ENCODE results near the gene TP53BP1.

Gene TP53BP1

GRCh38 chr15:43440721-43441281, 52.2 kb downstream of the TP53BP1 start:
- Mint-ChIP-seq H3K27me3 (no peaks in the 10 kb centered on the region), H3K4me1 (peaks cover 2 to 7% of the 10 kb centered on the region in 2 donors), H3K27ac (peak overlapping the region; percentile 42), H3K36me3 (peaks cover 10 to 32% of the 10 kb centered on the region in 2 donors), H3K9me3 (no peaks in the 10 kb centered on the region), H3K4me3 (no peak overlapping the region)
- no peak for DNase-seq
- ATAC-seq (replicated peaks), result peak; percentile 55 to 69

GRCh38 chr15:43439268-43439667, 53.7 kb downstream of the TP53BP1 start:
- H3K4me3 Mint-ChIP-seq, result no peak overlapping the region
- DNase-seq, result no peak
- H3K9me3 Mint-ChIP-seq, result no peaks in the 10 kb centered on the region
- no peak for ATAC-seq (replicated peaks)
- peaks cover 2 to 7% of the 10 kb centered on the region in 2 donors for H3K4me1 Mint-ChIP-seq
- H3K27me3 Mint-ChIP-seq, result no peaks in the 10 kb centered on the region
- peaks cover 5 to 21% of the 10 kb centered on the region in 2 donors for H3K36me3 Mint-ChIP-seq
- no peak overlapping the region for H3K27ac Mint-ChIP-seq

GRCh38 chr15:43436395-43436794, 56.6 kb downstream of the TP53BP1 start:
- Mint-ChIP-seq H3K27me3 (no peaks in the 10 kb centered on the region), H3K4me3 (no peak overlapping the region), H3K27ac (peak overlapping the region; percentile 5), H3K9me3 (no peaks in the 10 kb centered on the region), H3K4me1 (peaks cover 2 to 7% of the 10 kb centered on the region in 2 donors), H3K36me3 (peaks cover 15 to 40% of the 10 kb centered on the region in 2 donors)
- ATAC-seq (replicated peaks) (no peak), DNase-seq (no peak)

- H3K27me3 Mint-ChIP-seq, result no peaks in the 10 kb centered on the region
- no peak overlapping the region for H3K27ac Mint-ChIP-seq
- DNase-seq, result no peak
- H3K4me3 Mint-ChIP-seq, result no peak overlapping the region
- H3K4me1 Mint-ChIP-seq, result peaks cover 0 to 6% of the 10 kb centered on the region in 2 donors
- H3K9me3 Mint-ChIP-seq, result no peaks in the 10 kb centered on the region
- H3K36me3 Mint-ChIP-seq, result peaks cover 18 to 33% of the 10 kb centered on the region in 2 donors
- ATAC-seq (replicated peaks), result no peak
Observed at GRCh38 chr15:43434446-43434845, 58.5 kb downstream of the TP53BP1 start.

- no peaks in the 10 kb centered on the region for H3K27me3 Mint-ChIP-seq
- no peak overlapping the region for H3K27ac Mint-ChIP-seq
- no peak overlapping the region for H3K4me3 Mint-ChIP-seq
- no peak for ATAC-seq (replicated peaks)
- peaks cover 0 to 6% of the 10 kb centered on the region in 2 donors for H3K4me1 Mint-ChIP-seq
- no peaks in the 10 kb centered on the region for H3K9me3 Mint-ChIP-seq
- no peak for DNase-seq
- peaks cover 18 to 28% of the 10 kb centered on the region in 2 donors for H3K36me3 Mint-ChIP-seq
Observed at GRCh38 chr15:43433661-43434303, 59.2 kb downstream of the TP53BP1 start.

- Mint-ChIP-seq H3K9me3 (no peaks in the 10 kb centered on the region), H3K27me3 (no peaks in the 10 kb centered on the region), H3K4me3 (no peak overlapping the region), H3K4me1 (peaks cover 0 to 6% of the 10 kb centered on the region in 2 donors), H3K36me3 (peaks cover 18 to 28% of the 10 kb centered on the region in 2 donors), H3K27ac (no peak overlapping the region)
- ATAC-seq (replicated peaks), result no peak
- no peak for DNase-seq
Observed at GRCh38 chr15:43433165-43433564, 59.8 kb downstream of the TP53BP1 start.

GRCh38 chr15:43429687-43430086, 63.3 kb downstream of the TP53BP1 start:
- no peak for DNase-seq
- no peaks in the 10 kb centered on the region for H3K27me3 Mint-ChIP-seq
- no peaks in the 10 kb centered on the region for H3K9me3 Mint-ChIP-seq
- ATAC-seq (replicated peaks), result no peak
- no peak overlapping the region for H3K27ac Mint-ChIP-seq
- no peak overlapping the region for H3K4me3 Mint-ChIP-seq
- H3K4me1 Mint-ChIP-seq, result peaks cover 0 to 6% of the 10 kb centered on the region in 2 donors
- H3K36me3 Mint-ChIP-seq, result peaks cover 25 to 32% of the 10 kb centered on the region in 2 donors

- no peaks in the 10 kb centered on the region for H3K27me3 Mint-ChIP-seq
- H3K36me3 Mint-ChIP-seq, result peaks cover 41 to 46% of the 10 kb centered on the region in 2 donors
- H3K27ac Mint-ChIP-seq, result no peak overlapping the region
- no peak for DNase-seq
- no peak overlapping the region for H3K4me3 Mint-ChIP-seq
- no peaks in the 10 kb centered on the region for H3K9me3 Mint-ChIP-seq
- ATAC-seq (replicated peaks), result no peak
- peaks cover 3 to 14% of the 10 kb centered on the region in 2 donors for H3K4me1 Mint-ChIP-seq
Observed at GRCh38 chr15:43423793-43424192, 69.2 kb downstream of the TP53BP1 start.

- no peaks in the 10 kb centered on the region for H3K27me3 Mint-ChIP-seq
- ATAC-seq (replicated peaks) (no peak), DNase-seq (no peak)
- no peak overlapping the region for H3K27ac Mint-ChIP-seq
- peaks cover 3 to 14% of the 10 kb centered on the region in 2 donors for H3K4me1 Mint-ChIP-seq
- peaks cover 40 to 52% of the 10 kb centered on the region in 2 donors for H3K36me3 Mint-ChIP-seq
- no peak overlapping the region for H3K4me3 Mint-ChIP-seq
- H3K9me3 Mint-ChIP-seq, result no peaks in the 10 kb centered on the region
Observed at GRCh38 chr15:43420876-43421275, 72.1 kb downstream of the TP53BP1 start.

GRCh38 chr15:43420435-43420834, 72.5 kb downstream of the TP53BP1 start:
- Mint-ChIP-seq H3K4me3 (no peak overlapping the region), H3K9me3 (no peaks in the 10 kb centered on the region), H3K27me3 (no peaks in the 10 kb centered on the region), H3K36me3 (peaks cover 42 to 55% of the 10 kb centered on the region in 2 donors), H3K4me1 (peaks cover 3 to 14% of the 10 kb centered on the region in 2 donors), H3K27ac (no peak overlapping the region)
- DNase-seq, result no peak
- ATAC-seq (replicated peaks), result no peak

GRCh38 chr15:43414196-43414595, 78.8 kb downstream of the TP53BP1 start:
- peaks cover 44 to 63% of the 10 kb centered on the region in 2 donors for H3K36me3 Mint-ChIP-seq
- no peak overlapping the region for H3K27ac Mint-ChIP-seq
- no peak for ATAC-seq (replicated peaks)
- H3K27me3 Mint-ChIP-seq, result no peaks in the 10 kb centered on the region
- H3K4me1 Mint-ChIP-seq, result peaks cover 0 to 6% of the 10 kb centered on the region in 2 donors
- H3K4me3 Mint-ChIP-seq, result no peak overlapping the region
- no peak for DNase-seq
- no peaks in the 10 kb centered on the region for H3K9me3 Mint-ChIP-seq

GRCh38 chr15:43412096-43412495, 80.9 kb downstream of the TP53BP1 start:
- no peak for ATAC-seq (replicated peaks)
- no peak overlapping the region for H3K4me3 Mint-ChIP-seq
- H3K27me3 Mint-ChIP-seq, result no peaks in the 10 kb centered on the region
- no peak for DNase-seq
- H3K9me3 Mint-ChIP-seq, result no peaks in the 10 kb centered on the region
- peaks cover 44 to 71% of the 10 kb centered on the region in 2 donors for H3K36me3 Mint-ChIP-seq
- peaks cover 0 to 6% of the 10 kb centered on the region in 2 donors for H3K4me1 Mint-ChIP-seq
- H3K27ac Mint-ChIP-seq, result peak overlapping the region; percentile 9

GRCh38 chr15:43410572-43411214, 82.3 kb downstream of the TP53BP1 start:
- no peak for DNase-seq
- H3K36me3 Mint-ChIP-seq, result peaks cover 48 to 70% of the 10 kb centered on the region in 2 donors
- no peak for ATAC-seq (replicated peaks)
- H3K27ac Mint-ChIP-seq, result no peak overlapping the region
- peaks cover 0 to 6% of the 10 kb centered on the region in 2 donors for H3K4me1 Mint-ChIP-seq
- no peaks in the 10 kb centered on the region for H3K27me3 Mint-ChIP-seq
- H3K9me3 Mint-ChIP-seq, result no peaks in the 10 kb centered on the region
- no peak overlapping the region for H3K4me3 Mint-ChIP-seq

GRCh38 chr15:43408789-43409188, 84.2 kb downstream of the TP53BP1 start:
- Mint-ChIP-seq H3K27me3 (no peaks in the 10 kb centered on the region), H3K36me3 (peaks cover 44 to 64% of the 10 kb centered on the region in 2 donors), H3K4me1 (peaks cover 0 to 6% of the 10 kb centered on the region in 2 donors), H3K4me3 (no peak overlapping the region), H3K27ac (no peak overlapping the region), H3K9me3 (no peaks in the 10 kb centered on the region)
- ATAC-seq (replicated peaks) (no peak), DNase-seq (no peak)

GRCh38 chr15:43406808-43407207, 86.1 kb downstream of the TP53BP1 start:
- H3K9me3 Mint-ChIP-seq, result no peaks in the 10 kb centered on the region
- no peak overlapping the region for H3K27ac Mint-ChIP-seq
- no peaks in the 10 kb centered on the region for H3K27me3 Mint-ChIP-seq
- DNase-seq (no peak), ATAC-seq (replicated peaks) (no peak)
- no peak overlapping the region for H3K4me3 Mint-ChIP-seq
- H3K4me1 Mint-ChIP-seq, result peaks cover 0 to 1% of the 10 kb centered on the region in 2 donors
- peaks cover 46 to 68% of the 10 kb centered on the region in 2 donors for H3K36me3 Mint-ChIP-seq

Data from stimulated activated naive B cell treated with anti-CD40 and anti-IgM and Interleukin-4, amounts not matched to agents 10 μg/mL and 1 μg/mL and 100 μg/mL, for 72 hours (primary cell).